Endothelial cell of umbilical vein (primary cell): ENCODE measurements around the gene TBC1D16. TPM values are rescaled to one million over a fixed set of nuclear protein-coding genes. Genes with fewer than 3 reads are reported as not detected.

Source experiments
- BruUV-seq: library from RNA; stranded (reverse); fragments of 400-500 nt; replicated peaks from 2 replicates; lab custom pipeline; 2021; lab: Mats Ljungman, UMichigan
- CTCF ChIA-PET: fragments of 300-600, 350-600 bp; sonication (Branson Sonifier 250); formaldehyde crosslinking; loops from one replicate; lab custom pipeline; 2021; ENCODE audit warnings: antibody characterized with exemption, inconsistent platforms; lab: Charles Lee
- POLR2A ChIA-PET: fragments of 300-600, 350-600 bp; sonication (Branson Sonifier 250); formaldehyde crosslinking; loops from one replicate; lab custom pipeline; 2021; ENCODE audit warnings: antibody characterized with exemption, inconsistent platforms; lab: Charles Lee
- DNase-seq: peaks from one replicate; pipeline ENCODE4 v3.0.0-alpha.2; 2011; ENCODE audit warnings: low read depth, low spot score
- FAIRE-seq: peaks from 2 replicates; lab custom pipeline; 2011; peaks lifted over from hg19 to GRCh38; lab: Jason Lieb, UNC
- H2AFZ ChIP-seq: 2 replicates; pipeline ENCODE4 v1.6.0; 2012; ENCODE audit warnings: low read depth, low read length, control low read depth, inconsistent platforms
- H3K27ac ChIP-seq: 2 replicates; pipeline ENCODE4 v1.5.1; 2011; ENCODE audit warnings: low read depth, mild to moderate bottlenecking, control low read depth, low read length, moderate library complexity; ENCODE audit not compliant: insufficient read depth
- H3K27me3 ChIP-seq, 2 experiments: 2 replicates each; pipeline versions ENCODE4 v1.6.0 to v1.6.1; 2011; ENCODE audit warnings: low read length in 2 of 2, mixed read lengths in 1 of 2; ENCODE audit not compliant: control insufficient read depth in 2 of 2, insufficient read depth in 2 of 2
- H3K36me3 ChIP-seq, 2 experiments: 2 replicates in 1 of 2; 3 replicates in 1 of 2; pipeline ENCODE4 v1.5.1; 2011; ENCODE audit warnings: low read length in 2 of 2, mild to moderate bottlenecking in 1 of 2, moderate library complexity in 1 of 2; ENCODE audit not compliant: control insufficient read depth in 2 of 2, insufficient read depth in 2 of 2; ENCODE audit errors: extremely low read depth in 1 of 2
- H3K4me1 ChIP-seq: 3 replicates; pipeline ENCODE4 v1.5.1; 2011; ENCODE audit warnings: mild to moderate bottlenecking, low read length; ENCODE audit not compliant: control insufficient read depth, insufficient read depth; ENCODE audit errors: extremely low read depth
- H3K4me2 ChIP-seq: 2 replicates; pipeline ENCODE4 v1.6.1; 2011; ENCODE audit warnings: low read length, control low read depth, mixed read lengths; ENCODE audit not compliant: insufficient read depth
- H3K4me3 ChIP-seq, 3 experiments: fragments of 200-600 bp in 1 of 3; sonication (generic), shearing (Covaris generic) in 1 of 3; replicated peaks in 1 of 3; 2 replicates each; pipeline ENCODE4 v1.5.1; 2011 to 2016; ENCODE audit warnings: control low read depth in 3 of 3, low read length in 3 of 3, mild to moderate bottlenecking in 2 of 3, inconsistent platforms in 1 of 3, low read depth in 1 of 3, moderate library complexity in 1 of 3; ENCODE audit not compliant: insufficient read depth in 1 of 3
- H3K79me2 ChIP-seq: 2 replicates; pipeline ENCODE4 v1.6.0; 2012; ENCODE audit warnings: low read length, inconsistent platforms; ENCODE audit not compliant: control insufficient read depth, insufficient read depth
- H3K9ac ChIP-seq: replicated peaks from 2 replicates; pipeline ENCODE3; 2011; ENCODE audit warnings: low read length, control low read depth; ENCODE audit not compliant: insufficient read depth; ENCODE audit errors: extremely low read depth
- H3K9me1 ChIP-seq: replicated peaks from 3 replicates; pipeline ENCODE4 v1.6.0; 2011; ENCODE audit warnings: mild to moderate bottlenecking, low read length; ENCODE audit not compliant: control insufficient read depth, insufficient read depth; ENCODE audit errors: extremely low read depth
- H3K9me3 ChIP-seq: replicated peaks from 2 replicates; pipeline ENCODE4 v1.5.1; 2012; ENCODE audit warnings: low read length, inconsistent platforms; ENCODE audit not compliant: control insufficient read depth, insufficient read depth
- H4K20me1 ChIP-seq: replicated peaks from 2 replicates; pipeline ENCODE3; 2011; ENCODE audit warnings: mild to moderate bottlenecking, low read length; ENCODE audit not compliant: control insufficient read depth, insufficient read depth; ENCODE audit errors: extremely low read depth
- EZH2 ChIP-seq: IDR thresholded peaks from 2 replicates; pipeline ENCODE4 v1.6.1; 2012; ENCODE audit warnings: borderline replicate concordance, low read depth, mild to moderate bottlenecking, moderate library complexity, low read length, inconsistent platforms; ENCODE audit not compliant: severe bottlenecking
- FOS ChIP-seq: IDR thresholded peaks from 2 replicates; pipeline ENCODE4 v1.6.1; 2011; ENCODE audit warnings: mild to moderate bottlenecking, low read length, moderate library complexity, borderline replicate concordance; ENCODE audit not compliant: insufficient read depth
- GATA2 ChIP-seq: IDR thresholded peaks from 2 replicates; pipeline ENCODE4 v1.7.0; 2011; ENCODE audit warnings: low read depth, mild to moderate bottlenecking, moderate library complexity, mixed read lengths, low read length; ENCODE audit not compliant: insufficient read length, insufficient read depth
- JUN ChIP-seq: IDR thresholded peaks from 2 replicates; pipeline ENCODE4 v1.6.1; 2011; ENCODE audit warnings: borderline replicate concordance, low read depth; ENCODE audit not compliant: insufficient read length, insufficient read depth
- MYC ChIP-seq: IDR thresholded peaks from one replicate; pipeline ENCODE4 v1.6.1; 2011; ENCODE audit warnings: mild to moderate bottlenecking, low read depth, low read length
- POLR2A ChIP-seq: IDR thresholded peaks from 2 replicates; pipeline ENCODE4 v1.6.1; 2012; ENCODE audit warnings: low read depth, mild to moderate bottlenecking, control low read depth, low read length
- POLR2AphosphoS5 ChIP-seq: IDR thresholded peaks from 2 replicates; pipeline ENCODE4 v1.6.1; 2012; ENCODE audit warnings: low read depth, mild to moderate bottlenecking, control low read depth, low read length, moderate library complexity; ENCODE audit not compliant: insufficient read depth
- dilution Hi-C: fragments of 300-500 bp; cut with MboI; formaldehyde crosslinking; loops from one replicate; pipeline ENCODE4 v1.15.0; 2019; ENCODE audit warnings: low sequenced_read_pairs; ENCODE audit not compliant: extremely low pct_ligation_motif_present
- intact Hi-C: fragments of 100-400 bp; cut with micrococcal nuclease; formaldehyde crosslinking; loops from one replicate; pipeline ENCODE4 v1.10.0; 2022
- polyA plus RNA-seq, 4 experiments: library from polyadenylated mRNA; depleted of rRNA in 3 of 4; stranded (reverse) in 3 of 4; unstranded in 1 of 4; fragments of >200 nt; gene quantifications; 2 replicates each; pipeline versions ENCODE4 v1.2.1 to v1.2.3, GENCODE V29; 2011 to 2012; ENCODE audit warnings: missing spikeins in 1 of 4
- total RNA-seq: library from RNA; stranded (reverse); gene quantifications from 2 replicates; pipeline ENCODE4 v1.2.3, GENCODE V29; 2021
- TF ChIP-seq, protein P1 (sequence below), 2 donors: IDR thresholded peaks; 1 replicate in 1 of 2; 2 replicates in 1 of 2; pipeline ENCODE4 v1.5.1; 2011; ENCODE audit warnings: low read length in 2 of 2, mild to moderate bottlenecking in 2 of 2, moderate library complexity in 2 of 2, control low read depth in 1 of 2, inconsistent platforms in 1 of 2, low read depth in 1 of 2; ENCODE audit not compliant: insufficient read depth in 1 of 2; ENCODE audit errors: extremely low read depth in 1 of 2
- TF ChIP-seq, protein P2 (sequence below): IDR thresholded peaks from 2 replicates; pipeline ENCODE4 v1.6.1; 2011; ENCODE audit not compliant: insufficient read depth, insufficient read length

The TBC1D16 gene
- total and polyA plus RNA-seq, 2 donors (not counting 3 experiments of a cell fraction or from before 2014, with no cell fraction given) = 12.9 to 48.6 TPM

DNA sequence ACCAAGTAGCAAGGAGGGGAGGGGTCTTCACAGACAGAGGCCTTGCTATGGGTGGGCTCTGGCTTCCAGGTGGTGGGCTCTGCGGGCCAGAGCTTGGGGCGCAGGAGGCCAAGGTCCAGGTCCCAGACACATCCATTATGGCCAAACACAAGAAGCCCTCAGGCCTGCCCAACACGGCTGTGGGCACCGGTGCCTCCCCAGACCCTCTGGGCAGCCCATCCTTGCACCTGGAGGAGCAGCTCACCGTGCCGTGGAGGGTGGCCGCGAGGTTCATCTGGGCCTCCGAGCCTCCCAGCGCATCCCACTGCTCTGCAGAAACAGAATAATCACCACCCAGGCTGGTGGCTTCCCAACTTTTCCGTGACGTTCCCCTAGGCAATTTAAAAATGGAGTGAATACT, 55.9 kb downstream of the TBC1D16 start:
- TF ChIP-seq POLR2A = no peak
- no peak for TF ChIP-seq EZH2
- TF ChIP-seq, protein P1, sequence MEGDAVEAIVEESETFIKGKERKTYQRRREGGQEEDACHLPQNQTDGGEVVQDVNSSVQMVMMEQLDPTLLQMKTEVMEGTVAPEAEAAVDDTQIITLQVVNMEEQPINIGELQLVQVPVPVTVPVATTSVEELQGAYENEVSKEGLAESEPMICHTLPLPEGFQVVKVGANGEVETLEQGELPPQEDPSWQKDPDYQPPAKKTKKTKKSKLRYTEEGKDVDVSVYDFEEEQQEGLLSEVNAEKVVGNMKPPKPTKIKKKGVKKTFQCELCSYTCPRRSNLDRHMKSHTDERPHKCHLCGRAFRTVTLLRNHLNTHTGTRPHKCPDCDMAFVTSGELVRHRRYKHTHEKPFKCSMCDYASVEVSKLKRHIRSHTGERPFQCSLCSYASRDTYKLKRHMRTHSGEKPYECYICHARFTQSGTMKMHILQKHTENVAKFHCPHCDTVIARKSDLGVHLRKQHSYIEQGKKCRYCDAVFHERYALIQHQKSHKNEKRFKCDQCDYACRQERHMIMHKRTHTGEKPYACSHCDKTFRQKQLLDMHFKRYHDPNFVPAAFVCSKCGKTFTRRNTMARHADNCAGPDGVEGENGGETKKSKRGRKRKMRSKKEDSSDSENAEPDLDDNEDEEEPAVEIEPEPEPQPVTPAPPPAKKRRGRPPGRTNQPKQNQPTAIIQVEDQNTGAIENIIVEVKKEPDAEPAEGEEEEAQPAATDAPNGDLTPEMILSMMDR (IDR thresholded peaks at IDR 0.05; ENCODE audit: extremely low read depth in 1 of 2, insufficient read depth in 1 of 2, low read depth in 1 of 2, low read length in 2 of 2) = no peak
- TF ChIP-seq, protein P2, sequence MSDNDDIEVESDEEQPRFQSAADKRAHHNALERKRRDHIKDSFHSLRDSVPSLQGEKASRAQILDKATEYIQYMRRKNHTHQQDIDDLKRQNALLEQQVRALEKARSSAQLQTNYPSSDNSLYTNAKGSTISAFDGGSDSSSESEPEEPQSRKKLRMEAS = no peak
- TF ChIP-seq POLR2AphosphoS5 = no peak
- no peak for TF ChIP-seq GATA2
- no peak for TF ChIP-seq FOS
- no peak for TF ChIP-seq JUN
- no peak for TF ChIP-seq MYC
- ChIA-PET POLR2A (no interaction called here), CTCF (interaction anchor here (0.6 kb wide), 1 partner anchor 135 kb away, joined by 3 read pairs; no protein-coding TSS in a partner anchor)
- dilution Hi-C loops = no loop called here
- BruUV-seq = no TSS peak
- H3K27ac ChIP-seq = no peak overlapping the region
- H3K36me3 ChIP-seq = peaks cover 0 to 8% of the 10 kb centered on the region in 2 experiments
- DNase-seq (no peak), FAIRE-seq (no peak)
- peaks cover 3% of the 10 kb centered on the region for H3K4me1 ChIP-seq
- H3K9me1 ChIP-seq = no peaks in the 10 kb centered on the region
- H4K20me1 ChIP-seq = no peaks in the 10 kb centered on the region
- no peaks in the 10 kb centered on the region for H3K9me3 ChIP-seq
- H3K9ac ChIP-seq = no peak overlapping the region
- no peaks in the 10 kb centered on the region for H3K27me3 ChIP-seq
- no peak overlapping the region for H2AFZ ChIP-seq
- intact Hi-C loops = no loop called here
- no peak overlapping the region for H3K4me3 ChIP-seq
- no peaks in the 10 kb centered on the region for H3K79me2 ChIP-seq
- H3K4me2 ChIP-seq = no peak overlapping the region
